Activated T-cell treated with anti-CD3 and anti-CD28 coated beads for 48 hours (primary cell): Measurements from ENCODE around the gene TRIM9.

Experiments used
- DNase-seq: peaks from one replicate; pipeline ENCODE4 v3.0.0-alpha.2; 2020; ENCODE audit warnings: low read depth

The TRIM9 gene

DNA sequence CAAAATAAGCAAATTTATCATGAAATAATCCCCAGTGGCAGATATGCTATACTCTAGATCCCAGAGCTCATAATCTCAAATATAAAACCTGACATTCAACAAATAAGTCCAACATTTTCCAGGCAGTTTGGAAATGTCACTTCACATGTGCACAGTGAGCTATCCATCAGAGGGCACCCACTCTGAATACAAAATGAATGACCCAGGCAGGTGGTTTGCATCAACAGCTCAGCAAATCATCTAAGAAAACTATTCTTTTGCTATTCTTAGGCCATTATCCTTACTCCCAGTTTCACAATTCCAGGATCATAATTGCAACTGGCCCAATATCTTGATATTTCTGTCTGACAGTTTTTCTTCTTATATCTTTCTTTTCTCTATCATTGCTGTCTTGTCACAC lies 38.5 kb downstream of the TRIM9 start:
- no peak for DNase-seq

- no peak for DNase-seq
Measured at GRCh38 chr14:51053157-51053556, 41.7 kb downstream of the TRIM9 start.

DNA sequence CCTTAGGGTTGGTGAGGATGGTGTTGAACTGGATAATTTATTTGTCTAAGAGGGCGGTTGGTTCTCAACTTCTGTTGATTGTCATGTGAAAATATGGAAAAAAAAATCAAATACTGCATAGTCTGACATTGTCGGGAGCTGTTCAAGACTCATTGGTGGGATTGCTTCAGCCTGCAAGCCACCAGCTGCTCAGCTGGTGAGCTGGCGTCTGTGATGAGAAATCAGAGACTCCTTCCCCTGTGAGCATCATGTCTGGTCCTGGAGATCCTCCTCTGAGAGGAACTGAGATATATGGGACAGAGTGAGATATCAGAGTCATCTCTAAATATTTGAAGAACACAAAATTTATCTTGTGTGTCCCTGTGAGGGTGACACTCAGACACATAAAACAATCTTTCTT lies 49.9 kb downstream of the TRIM9 start:
- DNase-seq, result no peak

DNA sequence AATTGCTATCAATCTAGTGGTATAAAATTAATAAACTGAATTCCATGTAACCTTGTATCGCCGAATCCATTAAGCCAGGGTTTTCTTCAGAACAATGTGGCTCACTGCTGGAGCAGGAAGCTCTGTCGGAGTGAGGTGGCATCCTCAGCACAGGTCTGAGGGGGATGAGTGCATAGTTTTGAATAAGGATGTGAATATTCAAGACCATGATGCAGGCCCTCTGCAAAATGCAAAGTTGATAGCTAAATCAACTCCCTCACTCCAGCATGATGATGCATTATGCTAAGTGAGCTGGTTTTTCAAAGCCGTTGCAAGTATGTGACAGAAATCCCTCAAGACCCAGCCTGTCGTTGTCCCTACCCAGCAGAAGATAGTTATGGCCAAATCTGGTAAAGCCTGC lies 53.0 kb downstream of the TRIM9 start:
- no peak for DNase-seq

DNA sequence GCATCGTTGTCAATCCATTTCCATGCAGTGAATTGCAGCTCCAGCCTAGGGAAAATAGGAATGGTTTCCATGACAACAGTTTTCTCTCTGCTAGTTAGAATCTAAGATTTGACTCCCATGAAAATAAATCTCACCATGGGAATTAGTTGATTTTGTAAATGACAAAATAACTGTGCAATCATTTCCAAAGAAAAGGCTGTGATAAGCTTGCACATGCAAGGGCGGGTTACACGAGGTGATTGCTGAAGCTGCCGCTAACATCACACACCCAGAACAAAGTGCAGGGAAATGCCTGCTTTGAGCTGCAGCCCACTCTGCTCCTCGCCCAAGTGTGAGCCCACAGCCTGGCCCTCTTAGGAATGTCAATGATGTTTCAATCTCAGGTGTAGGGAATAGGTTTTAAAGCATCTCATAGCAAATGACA lies 53.8 kb downstream of the TRIM9 start:
- no peak for DNase-seq

GRCh38 chr14:51039252-51039651 lies 55.7 kb downstream of the TRIM9 start:
- DNase-seq, result no peak

DNA sequence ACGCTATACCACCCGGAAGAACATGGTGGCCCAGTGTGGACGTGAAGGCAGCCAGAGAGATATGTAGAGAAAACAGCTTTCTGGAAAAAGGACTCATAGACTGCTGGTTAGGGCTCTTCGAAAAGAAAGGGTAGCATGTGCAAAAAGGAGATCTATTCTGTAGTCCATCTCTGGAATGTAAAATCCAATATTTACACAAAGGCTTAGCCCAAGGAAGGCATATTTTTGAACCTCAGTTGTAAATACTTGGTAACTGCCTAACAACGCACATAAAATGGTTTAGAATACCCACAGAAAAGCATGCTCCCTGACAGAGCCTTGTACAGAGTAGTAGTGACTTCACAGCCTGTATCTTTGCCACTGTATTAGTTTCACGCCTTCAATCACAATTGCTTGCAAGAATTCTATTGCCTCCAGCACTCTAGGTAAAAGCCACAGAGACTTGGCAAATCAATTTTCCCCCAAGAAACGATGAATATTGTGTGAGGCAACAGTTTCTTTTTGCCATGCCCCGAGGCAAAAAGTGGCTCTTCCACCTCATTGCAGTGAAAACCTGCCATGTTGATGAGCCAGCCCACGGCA lies 59.2 kb downstream of the TRIM9 start:
- DNase-seq, result no peak

DNA sequence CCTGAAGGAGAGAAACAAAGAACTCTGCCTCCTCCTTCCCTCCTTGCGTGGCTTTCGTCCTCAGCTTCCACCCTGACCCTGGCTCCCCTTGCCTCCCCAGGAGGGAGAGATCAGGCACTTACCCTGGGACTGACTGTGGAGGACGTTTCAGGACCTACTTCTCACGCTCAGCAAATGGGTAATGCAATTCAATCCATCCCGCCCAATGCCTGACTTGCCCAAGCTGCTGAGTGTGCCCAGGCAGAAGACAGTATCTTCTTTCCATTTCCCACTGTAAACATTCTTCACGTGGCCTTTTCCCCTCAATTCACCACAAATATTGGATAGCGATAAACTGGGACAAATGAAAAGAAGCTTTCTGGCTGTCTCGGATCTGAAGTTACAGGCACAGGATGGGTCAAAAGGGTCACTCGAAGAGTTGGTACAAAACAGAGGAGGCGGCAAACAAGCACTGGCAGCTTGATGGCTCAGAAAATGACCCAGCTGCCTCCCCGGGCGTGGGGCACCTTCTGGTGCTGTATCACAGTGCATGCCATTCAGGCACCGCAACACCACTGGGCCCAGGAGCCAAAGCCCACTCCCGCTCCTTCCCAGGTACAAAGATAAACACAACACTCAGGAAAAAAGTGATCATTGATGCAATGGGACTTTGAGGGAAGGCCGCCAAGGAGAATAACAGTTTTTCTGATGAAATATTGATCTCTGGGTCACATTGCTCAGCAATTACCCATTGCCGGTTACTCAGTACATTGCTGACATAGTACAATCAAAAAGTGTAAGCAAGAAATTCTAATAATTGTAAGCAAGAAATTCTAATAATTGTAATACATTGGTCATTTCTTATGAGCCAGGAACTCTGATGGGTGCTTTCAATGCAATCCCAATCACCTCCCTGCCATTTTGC lies 65.8 kb downstream of the TRIM9 start:
- no peak for DNase-seq

- no peak for DNase-seq
Measured at GRCh38 chr14:51028361-51028760, 66.5 kb downstream of the TRIM9 start.

- no peak for DNase-seq
Measured at GRCh38 chr14:51024377-51024776, 70.5 kb downstream of the TRIM9 start.

- no peak for DNase-seq
Measured at GRCh38 chr14:51023964-51024363, 70.9 kb downstream of the TRIM9 start.

DNA sequence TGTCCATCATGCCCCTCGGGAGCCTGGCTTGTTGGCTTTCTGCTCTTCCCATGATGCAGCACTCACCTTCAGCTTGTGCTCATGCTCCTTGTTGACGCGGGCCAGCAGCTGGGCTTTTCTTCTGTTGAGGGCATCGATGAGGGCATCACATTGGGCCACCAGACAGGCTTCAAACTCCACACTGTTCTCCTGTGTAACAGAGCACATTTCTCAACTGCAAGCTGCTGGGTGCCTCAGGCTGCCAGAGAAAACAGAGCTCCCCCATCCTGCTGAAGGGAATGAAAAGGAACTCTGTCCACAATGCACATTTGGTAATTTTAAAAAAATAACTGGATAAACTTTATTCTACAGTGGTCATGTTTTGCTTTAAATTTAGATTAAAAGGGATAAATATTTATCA lies 72.1 kb downstream of the TRIM9 start:
- no peak for DNase-seq

GRCh38 chr14:51020024-51020710 lies 74.7 kb downstream of the TRIM9 start:
- no peak for DNase-seq

GRCh38 chr14:51019089-51019488 lies 75.8 kb downstream of the TRIM9 start:
- DNase-seq, result no peak

DNA sequence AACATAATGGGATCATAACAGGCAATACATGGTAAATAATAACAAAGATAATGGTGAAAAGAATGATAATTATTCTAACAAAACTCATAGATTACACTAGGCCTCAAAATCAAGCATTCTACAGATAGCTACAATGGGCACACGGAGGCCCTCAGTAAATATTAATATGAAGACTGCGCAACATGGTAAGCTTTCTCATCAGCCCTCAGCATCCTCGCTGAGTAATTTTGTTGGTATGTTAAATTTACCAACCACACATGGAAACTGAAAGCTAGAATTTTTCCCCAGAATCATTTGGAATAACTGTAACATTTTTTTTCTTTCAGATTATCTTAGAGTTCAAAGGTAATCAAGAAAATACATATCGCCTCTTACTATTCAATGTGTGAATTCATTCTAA lies 76.4 kb downstream of the TRIM9 start:
- no peak for DNase-seq

DNA sequence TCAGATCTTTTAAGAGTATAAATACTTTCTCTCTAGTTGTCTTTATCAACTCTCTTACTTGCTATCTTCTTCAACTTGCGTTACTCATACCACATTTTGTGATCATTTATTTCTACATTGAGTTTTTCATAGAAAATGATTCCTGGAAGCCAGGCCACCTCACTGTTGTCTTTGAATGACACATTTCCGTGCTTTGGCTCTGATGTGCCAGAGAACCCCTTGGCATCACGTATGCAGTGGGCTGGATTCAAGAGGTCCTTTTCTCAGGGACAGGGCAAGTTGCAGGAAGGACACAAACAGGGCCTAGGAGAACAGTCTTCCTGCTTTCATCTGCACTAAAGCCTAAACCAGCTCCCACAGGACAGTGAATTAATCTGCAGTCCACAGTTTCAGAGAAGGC lies 80.3 kb downstream of the TRIM9 start:
- DNase-seq, result no peak

DNA sequence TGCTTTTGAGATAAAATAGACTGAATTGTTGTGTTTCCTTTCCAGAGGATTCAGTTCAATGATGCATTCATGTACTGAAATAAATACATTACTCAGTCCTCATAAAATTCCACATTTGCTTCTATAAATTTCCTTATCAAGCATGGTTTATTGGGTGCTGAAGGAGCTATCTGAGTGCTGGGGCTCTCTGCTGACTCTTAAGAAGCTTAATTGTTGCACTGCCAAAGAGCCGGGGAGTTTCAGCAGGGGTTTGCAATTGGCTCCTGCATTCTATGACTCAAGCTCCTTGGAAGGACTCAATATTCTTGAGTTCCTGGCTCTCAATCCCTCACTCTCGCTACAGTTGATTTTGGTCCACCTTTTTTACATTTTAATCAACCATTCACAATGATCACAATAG lies 80.8 kb downstream of the TRIM9 start:
- DNase-seq, result no peak

DNA sequence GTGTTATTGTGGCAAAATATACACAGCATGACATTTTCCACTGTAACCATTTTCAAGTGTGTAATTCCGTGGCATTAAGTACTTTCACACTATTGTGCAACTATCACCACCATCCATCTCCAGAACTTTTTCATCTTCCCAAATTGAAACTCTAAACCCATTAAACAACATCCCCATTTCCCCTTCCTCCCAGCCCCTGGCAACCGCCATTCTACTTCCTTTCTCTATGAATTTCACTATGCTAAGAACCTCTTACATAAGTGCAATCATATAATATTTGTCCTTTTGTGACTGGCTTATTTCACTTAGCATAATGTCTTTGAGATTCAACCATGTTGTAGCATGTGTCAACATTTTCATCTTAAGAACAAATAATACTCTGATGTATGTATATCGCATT lies 82.8 kb downstream of the TRIM9 start:
- no peak for DNase-seq

- DNase-seq, result no peak
Measured at GRCh38 chr14:51008446-51008845, 86.5 kb downstream of the TRIM9 start.

GRCh38 chr14:51006781-51007211 lies 88.1 kb downstream of the TRIM9 start:
- no peak for DNase-seq

GRCh38 chr14:51006324-51006723 lies 88.6 kb downstream of the TRIM9 start:
- DNase-seq, result no peak

- DNase-seq, result no peak
Measured at GRCh38 chr14:51004801-51005526, 89.9 kb downstream of the TRIM9 start.
